HL-60 (cell line): ENCODE measurements around the gene TPO.
"Not testable (repeated sequence)": the region's sequence is repeated elsewhere in the genome, so short reads cannot be mapped to it uniquely, and the experiment has no call there.

ENCODE experiments used
- DNase-seq, 2 experiments: peaks; one replicate each; pipeline ENCODE4 v3.0.0-alpha.2; 2010 to 2020; ENCODE audit warnings: low read depth in 1 of 2, low spot score in 1 of 2
- H3K27ac ChIP-seq: fragments of 250-450 bp; sonication (Bioruptor Pico); replicated peaks from 2 replicates; pipeline ENCODE4 v1.5.1; 2020; ENCODE audit warnings: mild to moderate bottlenecking, moderate library complexity
- H3K27me3 ChIP-seq: fragments of 250-450 bp; sonication (Bioruptor Pico); 2 replicates; pipeline ENCODE4 v1.5.1; 2021; ENCODE audit warnings: mild to moderate bottlenecking, moderate library complexity; ENCODE audit not compliant: insufficient read depth, poor library complexity, severe bottlenecking
- H3K4me3 ChIP-seq: replicated peaks from 2 replicates; pipeline ENCODE4 v1.5.1; 2011; ENCODE audit warnings: mild to moderate bottlenecking, control low read depth, low read length; ENCODE audit not compliant: insufficient read depth
- GABPA ChIP-seq: IDR thresholded peaks from 2 replicates; pipeline ENCODE4 v1.6.1; 2012; ENCODE audit warnings: low read depth
- POLR2AphosphoS5 ChIP-seq: IDR thresholded peaks from 2 replicates; pipeline ENCODE4 v1.6.1; 2012; ENCODE audit warnings: low read depth
- SPI1 ChIP-seq: IDR thresholded peaks from 2 replicates; pipeline ENCODE4 v1.6.1; 2012; ENCODE audit warnings: low read depth, mild to moderate bottlenecking, borderline replicate concordance
- TF ChIP-seq, protein P1 (sequence below): IDR thresholded peaks from 2 replicates; pipeline ENCODE4 v1.6.1; 2012; ENCODE audit warnings: low read depth; ENCODE audit not compliant: insufficient replicate concordance
- TF ChIP-seq, protein P2 (sequence below): IDR thresholded peaks from one replicate; pipeline ENCODE4 v1.5.1; 2011; ENCODE audit warnings: low read length, control low read depth, inconsistent platforms; ENCODE audit not compliant: insufficient read depth

The TPO gene

DNA sequence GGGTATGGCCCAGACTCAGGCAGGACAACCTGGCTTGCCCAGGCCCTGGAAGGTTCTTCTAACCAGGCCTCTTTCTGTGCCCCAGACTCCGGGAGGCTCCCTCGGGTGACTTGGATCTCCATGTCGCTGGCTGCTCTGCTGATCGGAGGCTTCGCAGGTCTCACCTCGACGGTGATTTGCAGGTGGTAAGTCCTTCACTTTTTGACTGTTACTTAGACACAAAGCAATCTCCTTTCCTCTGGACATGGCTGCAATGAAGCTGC lies 103.5 kb downstream of the TPO start:
- Histone ChIP-seq H3K4me3 (no peak overlapping the region), H3K27me3 (no peaks in the 10 kb centered on the region), H3K27ac (no peak overlapping the region)
- TF ChIP-seq, protein P1, sequence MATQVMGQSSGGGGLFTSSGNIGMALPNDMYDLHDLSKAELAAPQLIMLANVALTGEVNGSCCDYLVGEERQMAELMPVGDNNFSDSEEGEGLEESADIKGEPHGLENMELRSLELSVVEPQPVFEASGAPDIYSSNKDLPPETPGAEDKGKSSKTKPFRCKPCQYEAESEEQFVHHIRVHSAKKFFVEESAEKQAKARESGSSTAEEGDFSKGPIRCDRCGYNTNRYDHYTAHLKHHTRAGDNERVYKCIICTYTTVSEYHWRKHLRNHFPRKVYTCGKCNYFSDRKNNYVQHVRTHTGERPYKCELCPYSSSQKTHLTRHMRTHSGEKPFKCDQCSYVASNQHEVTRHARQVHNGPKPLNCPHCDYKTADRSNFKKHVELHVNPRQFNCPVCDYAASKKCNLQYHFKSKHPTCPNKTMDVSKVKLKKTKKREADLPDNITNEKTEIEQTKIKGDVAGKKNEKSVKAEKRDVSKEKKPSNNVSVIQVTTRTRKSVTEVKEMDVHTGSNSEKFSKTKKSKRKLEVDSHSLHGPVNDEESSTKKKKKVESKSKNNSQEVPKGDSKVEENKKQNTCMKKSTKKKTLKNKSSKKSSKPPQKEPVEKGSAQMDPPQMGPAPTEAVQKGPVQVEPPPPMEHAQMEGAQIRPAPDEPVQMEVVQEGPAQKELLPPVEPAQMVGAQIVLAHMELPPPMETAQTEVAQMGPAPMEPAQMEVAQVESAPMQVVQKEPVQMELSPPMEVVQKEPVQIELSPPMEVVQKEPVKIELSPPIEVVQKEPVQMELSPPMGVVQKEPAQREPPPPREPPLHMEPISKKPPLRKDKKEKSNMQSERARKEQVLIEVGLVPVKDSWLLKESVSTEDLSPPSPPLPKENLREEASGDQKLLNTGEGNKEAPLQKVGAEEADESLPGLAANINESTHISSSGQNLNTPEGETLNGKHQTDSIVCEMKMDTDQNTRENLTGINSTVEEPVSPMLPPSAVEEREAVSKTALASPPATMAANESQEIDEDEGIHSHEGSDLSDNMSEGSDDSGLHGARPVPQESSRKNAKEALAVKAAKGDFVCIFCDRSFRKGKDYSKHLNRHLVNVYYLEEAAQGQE: no peak
- TF ChIP-seq POLR2AphosphoS5 (no peak), SPI1 (no peak), GABPA (no peak)
- TF ChIP-seq, protein P2, sequence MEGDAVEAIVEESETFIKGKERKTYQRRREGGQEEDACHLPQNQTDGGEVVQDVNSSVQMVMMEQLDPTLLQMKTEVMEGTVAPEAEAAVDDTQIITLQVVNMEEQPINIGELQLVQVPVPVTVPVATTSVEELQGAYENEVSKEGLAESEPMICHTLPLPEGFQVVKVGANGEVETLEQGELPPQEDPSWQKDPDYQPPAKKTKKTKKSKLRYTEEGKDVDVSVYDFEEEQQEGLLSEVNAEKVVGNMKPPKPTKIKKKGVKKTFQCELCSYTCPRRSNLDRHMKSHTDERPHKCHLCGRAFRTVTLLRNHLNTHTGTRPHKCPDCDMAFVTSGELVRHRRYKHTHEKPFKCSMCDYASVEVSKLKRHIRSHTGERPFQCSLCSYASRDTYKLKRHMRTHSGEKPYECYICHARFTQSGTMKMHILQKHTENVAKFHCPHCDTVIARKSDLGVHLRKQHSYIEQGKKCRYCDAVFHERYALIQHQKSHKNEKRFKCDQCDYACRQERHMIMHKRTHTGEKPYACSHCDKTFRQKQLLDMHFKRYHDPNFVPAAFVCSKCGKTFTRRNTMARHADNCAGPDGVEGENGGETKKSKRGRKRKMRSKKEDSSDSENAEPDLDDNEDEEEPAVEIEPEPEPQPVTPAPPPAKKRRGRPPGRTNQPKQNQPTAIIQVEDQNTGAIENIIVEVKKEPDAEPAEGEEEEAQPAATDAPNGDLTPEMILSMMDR: no peak
- DNase-seq: no peak

DNA sequence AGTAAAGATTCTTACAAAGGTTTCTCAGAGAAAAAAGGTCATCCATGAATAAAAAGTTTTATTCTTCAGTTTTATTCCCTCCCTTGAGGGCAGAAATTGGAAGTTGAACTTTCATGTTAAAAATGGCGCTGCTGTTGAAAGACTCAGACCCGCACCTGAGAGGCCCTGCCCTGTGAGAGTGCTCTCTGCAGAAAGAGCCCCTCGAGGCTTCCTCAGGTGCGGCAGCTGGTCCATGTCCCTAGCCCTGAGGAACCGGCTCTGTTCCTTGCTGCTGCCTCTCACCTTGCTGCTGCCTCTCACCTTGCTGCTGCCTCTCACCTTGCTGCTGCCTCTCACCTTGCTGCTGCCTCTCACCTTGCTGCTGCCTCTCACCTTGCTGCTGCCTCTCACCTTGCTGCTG lies 104.0 kb downstream of the TPO start:
- H3K4me3 ChIP-seq, H3K27me3 ChIP-seq, DNase-seq, H3K27ac ChIP-seq: not testable (repeated sequence)

DNA sequence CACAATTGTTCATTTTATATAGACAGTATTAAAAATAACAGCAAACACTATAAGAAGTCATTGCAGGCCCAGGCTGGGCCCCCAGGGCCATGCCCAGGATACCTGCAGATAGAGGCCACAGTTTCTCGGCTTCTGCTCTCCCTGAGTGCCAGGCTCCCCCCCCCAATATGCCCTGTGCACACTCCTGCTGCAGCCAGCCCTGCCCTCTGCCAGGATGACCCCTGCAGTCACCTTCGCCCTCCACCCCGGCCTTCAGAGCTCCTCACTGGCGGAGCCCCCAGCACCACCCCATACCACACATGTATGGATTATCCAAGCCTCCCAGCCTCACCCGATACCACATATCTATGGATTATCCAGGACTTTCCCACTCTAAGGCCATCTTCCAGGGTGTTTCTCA lies 104.5 kb downstream of the TPO start:
- no peak overlapping the region for H3K4me3 ChIP-seq
- no peak for DNase-seq
- TF ChIP-seq POLR2AphosphoS5 (no peak), GABPA (no peak), SPI1 (no peak)
- TF ChIP-seq, protein P2: no peak
- TF ChIP-seq, protein P1: no peak
- H3K27ac ChIP-seq: no peak overlapping the region
- no peaks in the 10 kb centered on the region for H3K27me3 ChIP-seq

DNA sequence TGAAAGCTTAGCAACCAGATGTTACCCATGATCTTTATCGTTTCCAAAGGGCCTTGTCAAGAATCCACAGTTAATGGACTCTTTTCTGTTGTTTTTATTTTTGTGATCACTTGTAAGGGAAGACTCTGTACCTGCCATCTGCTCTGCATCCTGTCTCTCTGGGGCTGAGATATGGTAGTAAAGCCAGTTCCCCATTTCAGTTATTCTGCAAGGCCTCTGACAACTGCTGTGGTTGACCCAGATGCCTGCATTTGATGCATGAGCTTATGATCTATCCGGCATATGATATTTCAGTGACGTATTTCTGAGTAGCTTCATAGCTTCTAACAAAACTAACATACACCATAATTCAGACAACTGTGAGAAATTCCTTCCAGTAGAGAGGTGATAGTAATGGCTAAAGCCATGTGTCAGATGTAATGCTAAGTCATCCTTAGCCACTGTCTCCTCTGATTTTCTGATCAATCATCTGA lies 105.1 kb downstream of the TPO start:
- TF ChIP-seq POLR2AphosphoS5 (no peak), SPI1 (peak; percentile 42; the same call in 1 of the 2 replicates)
- H3K4me3 ChIP-seq: no peak overlapping the region
- no peaks in the 10 kb centered on the region for H3K27me3 ChIP-seq
- no peak for DNase-seq
- H3K27ac ChIP-seq: no peak overlapping the region

DNA sequence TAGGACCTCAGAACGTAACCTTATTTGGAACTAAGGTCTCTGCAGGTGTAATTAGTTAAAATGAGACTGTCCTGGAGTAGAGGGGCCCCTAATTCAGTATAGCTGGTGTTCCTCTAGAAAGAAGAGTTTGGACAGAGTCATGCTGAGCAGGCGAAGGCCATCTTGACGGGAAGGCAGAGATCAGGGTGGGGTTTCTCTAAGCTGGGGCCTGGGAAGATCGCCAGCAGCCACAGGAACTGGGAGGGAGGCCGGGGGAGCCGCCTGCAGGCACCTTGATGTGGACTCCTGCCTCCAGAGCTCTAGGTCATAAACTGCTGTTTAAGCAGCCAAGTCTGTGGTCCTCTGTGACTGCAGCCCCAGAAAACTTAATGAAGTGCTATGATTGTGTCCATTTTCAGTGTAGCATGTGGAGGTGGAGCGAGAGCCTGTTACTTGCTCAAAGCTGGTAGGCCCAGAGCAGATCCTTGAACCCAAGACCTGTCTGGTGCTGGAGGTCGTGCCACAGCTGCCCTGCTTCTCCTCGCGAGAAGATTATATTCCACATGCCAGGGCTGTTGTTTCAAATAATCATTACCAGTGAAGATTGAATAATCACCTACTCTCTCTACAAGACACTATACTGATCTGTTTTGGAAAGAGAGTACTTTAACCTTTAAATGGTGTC lies 105.7 kb downstream of the TPO start:
- no peak overlapping the region for H3K4me3 ChIP-seq
- no peak overlapping the region for H3K27ac ChIP-seq
- no peaks in the 10 kb centered on the region for H3K27me3 ChIP-seq
- no peak for DNase-seq
- TF ChIP-seq, protein P2: no peak
- TF ChIP-seq POLR2AphosphoS5 (no peak), GABPA (no peak), SPI1 (no peak)
- TF ChIP-seq, protein P1: no peak
